Measurements from ENCODE around the gene GPR137C. TPM values are rescaled to one million over a fixed set of nuclear protein-coding genes. Genes with fewer than 3 reads are reported as not detected.

Gene GPR137C
- total RNA-seq, 1 donor from 2014 or later, result 0.74 TPM

- no peak for DNase-seq (ENCODE audit: extremely low spot score in 2 of 2)
- Histone ChIP-seq H3K36me3 (no peaks in the 10 kb centered on the region), H3K4me1 (peaks cover 10% of the 10 kb centered on the region), H3K27me3 (no peaks in the 10 kb centered on the region), H3K27ac (peak overlapping the region; percentile 10), H3K9me3 (no peaks in the 10 kb centered on the region), H3K4me3 (no peak overlapping the region)
- no peak for TF ChIP-seq POLR2A (IDR thresholded peaks at IDR 0.05)
- no peak for TF ChIP-seq POLR2AphosphoS5 (IDR thresholded peaks at IDR 0.05; ENCODE audit: insufficient read depth in 1 of 2, low read depth in 1 of 2)
- TF ChIP-seq CTCF (IDR thresholded peaks at IDR 0.05), result no peak
- intact Hi-C loops (cut with DNase I), result no loop called here
These were observed 6.9 kb upstream of the GPR137C start for GRCh38 chr14:52545584-52546317.

DNA sequence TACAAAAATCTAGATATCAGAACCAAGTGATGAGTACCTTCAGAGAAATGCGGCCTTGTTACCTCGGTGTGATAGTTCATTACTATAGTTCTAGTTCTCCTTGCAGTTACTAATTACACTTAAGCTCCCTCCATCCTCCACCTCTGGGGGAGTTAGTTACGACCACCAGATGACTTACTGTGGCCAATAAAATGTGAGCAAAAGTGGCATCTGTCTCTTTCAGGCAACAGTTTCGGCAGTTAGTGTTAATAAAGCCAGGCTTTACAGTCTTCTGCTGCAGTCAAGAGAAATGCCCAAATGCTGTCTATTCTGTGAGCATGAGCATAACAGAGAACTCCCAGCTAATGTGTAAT lies 6.3 kb upstream of the GPR137C start:
- no peak for TF ChIP-seq POLR2AphosphoS5 (IDR thresholded peaks at IDR 0.05; ENCODE audit: insufficient read depth in 1 of 2, low read depth in 1 of 2)
- TF ChIP-seq CTCF (IDR thresholded peaks at IDR 0.05), result no peak
- TF ChIP-seq POLR2A (IDR thresholded peaks at IDR 0.05), result no peak
- H3K9me3 ChIP-seq, result no peaks in the 10 kb centered on the region
- DNase-seq (ENCODE audit: extremely low spot score in 2 of 2), result no peak
- H3K27ac ChIP-seq, result no peak overlapping the region
- no peaks in the 10 kb centered on the region for H3K27me3 ChIP-seq
- intact Hi-C loops (cut with DNase I), result no loop called here
- no peak overlapping the region for H3K4me3 ChIP-seq
- no peaks in the 10 kb centered on the region for H3K36me3 ChIP-seq
- H3K4me1 ChIP-seq, result peaks cover 15% of the 10 kb centered on the region

DNA sequence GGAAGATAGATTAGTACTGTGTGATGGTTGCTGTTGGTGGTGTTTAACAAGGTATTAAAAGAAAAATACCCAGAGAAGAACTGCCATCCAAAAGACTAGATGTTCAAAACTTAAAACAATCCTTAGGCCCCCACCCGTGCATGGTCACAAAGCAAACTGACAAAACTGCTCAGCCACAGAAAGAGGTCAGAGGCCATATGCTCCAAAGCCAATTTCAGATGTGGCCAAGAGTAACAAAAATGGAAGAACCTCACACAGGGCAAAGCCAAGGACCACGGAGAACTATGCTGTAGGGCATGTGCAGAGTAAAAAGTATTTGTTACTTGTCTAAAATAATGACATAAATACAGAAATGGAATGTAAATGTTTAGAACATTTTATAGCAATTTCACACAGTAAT lies 5.6 kb upstream of the GPR137C start:
- Histone ChIP-seq H3K4me1 (peaks cover 18% of the 10 kb centered on the region), H3K27ac (no peak overlapping the region), H3K9me3 (no peaks in the 10 kb centered on the region), H3K36me3 (no peaks in the 10 kb centered on the region), H3K4me3 (no peak overlapping the region), H3K27me3 (no peaks in the 10 kb centered on the region)
- no peak for DNase-seq (ENCODE audit: extremely low spot score in 2 of 2)
- intact Hi-C loops (cut with DNase I), result no loop called here
- TF ChIP-seq POLR2A (IDR thresholded peaks at IDR 0.05) (no peak), POLR2AphosphoS5 (IDR thresholded peaks at IDR 0.05; ENCODE audit: insufficient read depth in 1 of 2, low read depth in 1 of 2) (no peak), CTCF (IDR thresholded peaks at IDR 0.05) (no peak)

GRCh38 chr14:52547526-52547925 lies 5.1 kb upstream of the GPR137C start:
- TF ChIP-seq POLR2AphosphoS5 (IDR thresholded peaks at IDR 0.05; ENCODE audit: insufficient read depth in 1 of 2, low read depth in 1 of 2), result no peak
- no peak for TF ChIP-seq POLR2A (IDR thresholded peaks at IDR 0.05)
- no peak for TF ChIP-seq CTCF (IDR thresholded peaks at IDR 0.05)

GRCh38 chr14:52550661-52551060 lies 2.0 kb upstream of the GPR137C start:
- DNase-seq (ENCODE audit: extremely low spot score in 2 of 2), result no peak
- no peak overlapping the region for H3K4me3 ChIP-seq
- no peaks in the 10 kb centered on the region for H3K36me3 ChIP-seq
- no peaks in the 10 kb centered on the region for H3K27me3 ChIP-seq
- no peak for TF ChIP-seq POLR2AphosphoS5 (IDR thresholded peaks at IDR 0.05; ENCODE audit: insufficient read depth in 1 of 2, low read depth in 1 of 2)
- no peak for TF ChIP-seq POLR2A (IDR thresholded peaks at IDR 0.05)
- TF ChIP-seq CTCF (IDR thresholded peaks at IDR 0.05), result no peak
- no peaks in the 10 kb centered on the region for H3K9me3 ChIP-seq
- H3K27ac ChIP-seq, result no peak overlapping the region
- H3K4me1 ChIP-seq, result peaks cover 25% of the 10 kb centered on the region
- intact Hi-C loops (cut with DNase I), result loop anchor here (10.0 kb wide), 1 partner anchor 144 kb away; the partner anchor contains the start of gene ERO1A

More at GRCh38 chr14:52547526-52547925, 5.1 kb upstream of the GPR137C start:
- intact Hi-C loops (cut with DNase I), result no loop called here
- Histone ChIP-seq H3K27me3 (no peaks in the 10 kb centered on the region), H3K36me3 (no peaks in the 10 kb centered on the region), H3K4me3 (no peak overlapping the region), H3K4me1 (peaks cover 18% of the 10 kb centered on the region), H3K9me3 (no peaks in the 10 kb centered on the region), H3K27ac (no peak overlapping the region)
- no peak for DNase-seq (ENCODE audit: extremely low spot score in 2 of 2)

Data from vagina (tissue), 2 donors.